ENCODE measurements around the gene FADS6.
A peak's percentile ranks its signal among the peaks of the same experiment; 100 is the strongest.
"Not testable (repeated sequence)": the region's sequence is repeated elsewhere in the genome, so short reads cannot be mapped to it uniquely, and the experiment has no call there.

The FADS6 gene

GRCh38 chr17:74920642-74921025 lies 27.2 kb upstream of the FADS6 start:
- DNase-seq: peak; percentile 56

- no peak for DNase-seq
Measured at GRCh38 chr17:74920306-74920620, 26.8 kb upstream of the FADS6 start.

DNA sequence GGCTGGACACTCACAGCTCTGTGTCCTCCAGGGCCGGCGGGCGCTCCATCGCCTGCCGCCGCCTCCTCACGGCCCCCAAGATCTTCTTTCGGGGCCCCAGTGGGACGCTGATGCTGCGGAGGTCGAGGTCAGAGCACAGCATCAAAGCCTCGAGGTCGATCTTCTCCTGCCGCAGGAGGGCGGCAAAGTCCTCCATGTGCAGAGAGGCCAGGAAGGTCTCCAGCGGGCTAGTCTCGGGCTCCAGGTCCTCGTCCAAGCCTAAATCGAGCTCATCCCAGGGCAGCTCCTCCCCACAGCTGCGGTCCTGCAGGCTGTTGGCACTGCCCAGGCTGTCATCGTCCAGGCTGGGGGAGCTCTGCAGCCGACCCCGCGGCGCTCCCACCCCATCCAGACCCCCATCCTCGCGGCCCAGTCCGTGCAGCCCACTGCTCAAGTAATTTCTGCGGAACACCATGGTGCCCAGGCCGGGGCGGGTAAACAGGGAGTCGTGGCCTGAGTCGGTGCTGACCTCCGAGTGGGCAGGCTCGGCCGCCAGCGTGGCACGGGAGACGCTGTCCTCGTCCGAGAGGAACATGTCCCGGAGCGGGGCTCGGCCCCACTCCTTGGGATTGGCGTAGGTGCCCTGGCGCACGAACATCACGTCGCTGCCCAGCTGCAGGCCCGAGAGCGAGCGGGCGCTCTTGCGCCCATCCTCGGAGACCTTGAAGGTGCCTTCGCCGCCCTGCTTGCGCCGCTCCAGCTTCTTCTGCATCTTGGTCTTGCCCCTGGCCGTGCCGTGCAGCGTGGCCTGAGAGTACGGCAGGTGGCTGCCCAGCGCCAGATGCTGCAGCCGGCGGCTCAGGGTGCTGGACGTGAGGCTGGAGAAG lies 26.2 kb upstream of the FADS6 start:
- DNase-seq: no peak

- DNase-seq: no peak
Measured at GRCh38 chr17:74918906-74919305, 25.5 kb upstream of the FADS6 start.

- DNase-seq: no peak
Measured at GRCh38 chr17:74917430-74917829, 24.0 kb upstream of the FADS6 start.

- no peak for DNase-seq
Measured at GRCh38 chr17:74916851-74917199, 23.4 kb upstream of the FADS6 start.

DNA sequence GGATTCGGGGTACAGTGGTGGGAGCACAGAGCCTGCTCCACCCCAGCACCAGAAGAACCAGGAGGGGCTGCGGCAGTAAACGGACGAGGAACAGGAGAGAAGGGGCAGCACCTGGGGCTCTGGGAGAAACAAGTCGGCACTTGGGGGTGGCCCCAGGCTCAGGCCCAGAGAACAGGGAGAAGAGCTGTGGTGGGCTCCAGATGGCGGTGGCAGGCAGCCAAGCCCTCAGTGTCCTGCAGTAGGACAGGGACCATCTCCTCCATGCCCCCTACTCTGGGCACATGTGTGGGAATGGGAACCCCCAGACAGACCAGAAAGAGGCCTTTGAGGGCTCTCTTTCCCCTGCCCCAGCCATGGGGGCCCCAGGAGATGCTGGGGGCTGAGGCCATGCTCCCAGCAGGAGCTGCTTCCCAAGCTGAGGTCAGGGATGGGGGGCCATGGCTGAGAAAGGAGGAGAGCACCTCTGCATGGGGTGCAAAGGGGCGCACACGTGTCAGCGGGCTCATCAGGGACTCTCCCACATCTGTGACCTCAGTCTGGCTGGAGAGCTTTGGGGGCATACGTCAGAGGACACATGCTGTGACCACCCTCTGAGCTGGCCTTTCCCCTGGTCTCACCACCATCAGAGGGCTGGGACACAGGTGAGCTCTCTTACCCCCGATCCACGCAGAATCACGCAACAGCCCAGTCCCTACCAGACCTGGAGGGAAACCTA lies 22.9 kb upstream of the FADS6 start:
- no peak for DNase-seq

GRCh38 chr17:74911423-74911822 lies 18.0 kb upstream of the FADS6 start:
- not testable (repeated sequence) for DNase-seq

- DNase-seq: not testable (repeated sequence)
Measured at GRCh38 chr17:74909097-74909496, 15.7 kb upstream of the FADS6 start.

DNA sequence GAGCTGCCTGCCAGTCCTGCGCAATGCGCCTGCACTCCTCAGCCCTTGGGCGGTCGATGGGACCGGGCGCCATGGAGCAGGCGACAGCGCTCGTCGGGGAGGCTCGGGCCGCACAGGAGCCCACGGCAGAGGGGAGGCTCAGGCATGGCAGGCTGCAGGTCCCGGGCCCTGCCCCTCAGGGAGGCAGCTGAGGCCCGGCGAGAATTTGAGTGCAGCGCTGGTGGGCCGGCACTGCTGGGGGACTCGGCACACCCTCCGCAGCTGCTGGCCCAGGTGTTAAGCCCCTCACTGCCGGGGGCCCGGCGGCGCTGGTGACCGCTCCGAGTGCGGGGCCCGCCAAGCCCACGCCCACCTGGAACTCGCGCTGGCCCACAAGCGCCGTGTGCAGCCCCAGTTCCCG lies 13.6 kb upstream of the FADS6 start:
- DNase-seq: no peak

DNA sequence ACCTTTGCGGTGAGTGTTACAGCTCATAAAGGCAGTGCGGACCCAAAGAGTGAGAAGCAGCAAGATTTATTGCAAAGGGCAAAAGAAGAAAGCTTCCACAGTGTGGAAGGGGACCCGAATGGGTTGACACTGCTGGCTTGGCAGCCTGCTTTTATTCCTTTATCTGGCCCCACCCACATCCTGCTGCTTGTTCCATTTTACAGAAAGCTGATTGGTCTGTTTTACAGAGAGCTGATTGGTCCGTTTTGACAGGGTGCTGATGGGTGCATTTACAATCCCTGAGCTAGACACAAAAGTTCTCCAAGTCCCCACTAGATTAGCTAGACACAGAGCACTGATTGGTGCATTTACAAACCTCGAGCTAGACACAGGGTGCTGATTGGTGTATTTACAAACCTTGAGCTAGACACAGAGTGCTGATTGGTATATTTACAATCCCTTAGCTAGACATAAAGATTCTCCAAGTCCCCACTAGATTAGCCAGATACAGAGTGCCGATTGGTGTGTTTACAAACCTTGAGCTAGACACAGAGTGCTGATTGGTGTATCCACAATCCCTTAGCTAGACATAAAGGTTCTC lies 12.9 kb upstream of the FADS6 start:
- not testable (repeated sequence) for DNase-seq

- no peak for DNase-seq
Measured at GRCh38 chr17:74904687-74905409, 11.4 kb upstream of the FADS6 start.

- DNase-seq: no peak
Measured at GRCh38 chr17:74903671-74904070, 10.2 kb upstream of the FADS6 start.

DNA sequence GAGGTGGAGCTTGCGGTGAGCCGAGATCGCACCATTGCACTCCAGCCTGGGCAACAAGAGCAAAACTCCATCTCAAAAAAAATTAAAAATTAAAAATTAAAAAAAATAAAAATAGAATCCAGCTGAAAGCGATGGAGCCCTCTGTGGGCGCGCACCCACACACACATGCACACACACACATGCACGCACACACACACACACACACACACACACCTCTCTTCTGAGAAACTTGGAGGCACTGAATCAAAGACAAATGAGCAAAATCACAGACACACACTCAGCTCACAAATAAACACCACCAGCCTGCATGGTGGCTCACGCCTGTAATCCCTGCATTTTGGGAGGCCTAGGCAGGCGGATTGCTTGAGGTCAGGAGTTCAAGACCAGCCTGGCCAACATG lies 9.6 kb upstream of the FADS6 start:
- DNase-seq: no peak

DNA sequence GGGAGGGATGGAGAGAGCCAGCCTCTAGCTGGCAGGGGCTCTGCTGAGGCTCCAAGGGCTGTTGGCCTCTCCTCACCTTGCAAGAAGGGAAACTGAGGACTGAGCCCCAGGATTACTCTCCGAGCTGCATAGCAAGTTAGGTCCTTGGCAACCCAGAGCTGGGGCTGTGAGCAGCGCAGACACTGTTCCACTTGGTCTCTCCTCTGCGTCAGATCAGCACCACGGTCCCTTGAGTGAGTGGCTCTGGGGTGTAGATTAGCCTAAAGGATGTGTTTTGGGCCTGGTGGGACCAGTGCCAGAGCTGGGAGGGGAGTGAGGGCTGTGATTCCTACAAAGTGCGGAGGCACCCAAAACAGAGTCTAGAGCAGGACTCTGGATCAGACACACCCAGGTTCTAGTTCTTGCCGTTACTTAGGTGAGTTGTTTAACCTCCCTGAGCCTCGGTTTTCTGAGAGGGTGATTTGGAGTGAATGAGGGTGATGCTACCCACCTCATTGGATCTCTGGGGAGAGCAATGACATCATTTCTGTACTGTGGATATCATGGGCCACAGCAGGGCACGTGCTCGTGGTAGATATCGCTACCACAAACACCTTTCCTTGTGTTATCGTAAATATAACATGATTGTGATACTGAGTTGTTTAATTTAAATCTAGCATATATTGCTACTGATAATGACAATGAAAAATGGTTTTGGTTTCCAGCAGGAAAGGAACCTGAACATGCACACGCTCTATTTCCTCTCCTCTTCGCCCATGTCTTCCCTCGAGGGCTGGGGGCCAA lies 8.1 kb upstream of the FADS6 start:
- no peak for DNase-seq

DNA sequence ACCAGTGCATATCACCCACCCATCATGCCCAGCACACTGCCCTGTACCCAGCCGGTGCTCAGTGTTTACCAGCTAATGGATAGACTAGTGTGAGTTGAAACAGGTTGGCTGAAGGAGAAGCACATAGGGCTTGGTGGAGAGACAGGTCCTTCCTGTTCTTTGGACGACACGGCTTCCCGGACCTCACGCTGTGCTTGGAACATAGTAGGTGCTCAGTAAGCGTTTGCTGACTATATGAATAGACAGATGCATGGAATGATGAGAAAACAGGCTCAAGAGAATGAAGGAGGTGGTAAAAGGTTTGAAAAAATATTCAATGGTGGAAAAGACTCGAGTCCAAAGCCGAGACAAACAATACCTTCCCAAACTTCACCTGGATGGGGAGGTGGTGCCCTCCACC lies 6.8 kb upstream of the FADS6 start:
- DNase-seq: no peak

GRCh38 chr17:74898376-74898946 lies 5.0 kb upstream of the FADS6 start:
- no peak for DNase-seq

DNA sequence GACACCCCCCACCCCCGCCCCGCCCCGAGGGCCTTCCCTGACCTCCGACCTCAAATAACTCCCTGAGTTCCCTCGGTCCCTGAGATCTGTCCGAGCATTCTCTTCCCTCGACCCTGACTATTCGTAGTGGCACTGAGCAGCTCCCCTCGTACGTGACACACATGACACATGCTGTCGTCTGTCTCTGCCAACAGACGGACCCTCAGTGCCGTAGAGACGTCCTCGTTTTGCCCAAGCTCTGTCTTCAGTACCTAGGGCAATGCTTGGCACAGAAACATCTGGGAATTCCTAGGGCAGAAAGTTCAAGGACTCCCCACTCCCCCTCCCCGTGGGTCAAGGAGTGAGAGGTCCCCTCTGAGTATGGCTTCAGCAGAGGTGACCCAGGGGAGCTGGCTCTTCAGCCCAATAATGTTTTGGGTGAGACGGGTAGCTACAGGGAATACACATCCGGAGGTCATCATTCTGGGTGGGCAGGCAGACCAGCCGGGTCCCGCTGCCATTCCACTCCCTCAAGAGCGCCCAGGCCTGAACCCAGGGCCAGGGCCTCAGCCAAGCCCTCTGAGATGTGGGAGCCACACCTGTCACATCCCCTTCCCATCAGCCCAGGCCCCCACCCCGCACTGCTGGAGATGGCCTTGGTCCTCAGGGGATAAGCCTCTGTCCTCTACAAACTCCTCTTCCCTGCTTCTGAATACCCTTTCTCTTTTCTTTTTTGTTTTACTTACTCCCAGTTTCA lies 671 bp upstream of the FADS6 start:
- DNase-seq: no peak

DNA sequence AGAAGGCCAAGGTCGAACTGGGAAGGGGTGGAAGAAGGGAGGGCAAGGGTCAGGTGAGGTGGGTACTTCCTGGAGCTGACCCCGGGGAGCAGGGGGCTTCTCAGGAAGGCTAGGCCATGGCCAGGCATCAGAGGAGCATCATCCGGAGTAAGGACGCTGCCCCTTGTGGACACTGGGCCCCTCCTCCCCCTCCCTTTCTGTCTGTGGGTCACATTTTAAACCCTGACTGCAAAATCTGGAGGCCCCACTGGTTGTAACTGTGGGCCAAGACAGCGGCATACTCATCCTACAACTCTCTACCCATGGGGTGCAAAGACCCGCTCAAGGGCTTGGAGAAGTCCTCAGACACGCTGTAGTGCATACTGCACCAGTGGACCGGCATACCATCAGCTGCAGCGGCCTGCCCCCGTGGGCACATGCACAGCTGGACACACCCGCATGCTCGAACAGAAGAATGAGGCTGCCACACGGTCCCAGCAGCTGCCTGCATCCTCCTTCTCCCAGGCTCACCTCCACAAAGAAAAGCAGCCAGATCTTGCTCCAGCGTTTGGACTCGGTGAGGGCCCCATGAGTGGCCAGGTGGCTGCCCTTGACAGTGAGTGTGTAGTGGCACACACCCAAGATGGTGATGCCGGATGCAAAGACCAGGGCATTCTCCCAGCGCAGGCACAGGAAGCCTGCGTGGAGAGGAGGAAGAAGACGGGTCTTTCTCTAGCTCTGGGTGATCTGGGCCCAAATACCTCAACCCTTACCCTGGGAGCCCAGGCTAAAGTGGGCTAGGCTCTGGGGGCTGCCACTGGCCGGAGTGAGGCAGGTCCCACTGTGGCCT lies 1.2 kb downstream of the FADS6 start:
- DNase-seq: no peak

DNA sequence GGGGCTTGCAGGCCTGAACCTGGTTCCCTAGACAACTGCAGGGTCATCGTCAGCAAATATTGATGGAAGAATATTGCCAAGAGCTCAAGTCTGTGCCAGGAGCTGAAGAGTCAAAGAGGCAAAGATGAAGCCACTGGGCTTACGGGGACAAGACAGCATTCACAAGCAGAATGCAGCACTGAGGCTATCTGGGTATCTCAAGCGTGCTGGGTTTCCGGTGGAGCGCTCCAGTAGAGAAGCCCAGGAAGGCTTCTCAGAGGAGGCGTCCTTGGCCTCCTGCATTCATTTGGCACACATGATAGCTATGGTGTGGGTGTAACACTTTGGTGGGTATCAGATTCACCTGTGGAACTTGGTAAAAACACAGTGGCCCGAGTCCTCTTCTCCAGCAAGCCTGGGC lies 2.9 kb downstream of the FADS6 start:
- DNase-seq: no peak

DNA sequence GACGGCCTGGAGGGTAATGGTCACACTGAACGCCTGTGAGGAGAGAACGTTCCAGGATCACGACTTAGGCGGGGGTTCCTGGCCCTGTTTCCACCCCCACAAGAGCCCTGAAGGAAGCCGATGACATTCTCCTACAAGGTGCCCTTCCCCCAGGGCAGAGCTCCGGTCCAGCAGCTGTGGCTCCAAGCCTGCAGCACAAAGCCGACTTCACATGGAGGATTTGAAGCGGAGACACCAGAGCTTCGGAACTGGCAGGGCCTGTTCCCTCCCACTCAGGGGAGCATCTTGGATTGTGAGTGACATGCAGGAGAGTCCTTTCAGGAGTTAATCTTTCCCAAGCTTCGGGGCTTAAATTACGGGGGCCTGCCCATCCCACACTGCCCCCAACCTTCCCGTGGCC lies 5.0 kb downstream of the FADS6 start:
- no peak for DNase-seq
